Thymus (tissue), 11 donors: ENCODE data around the gene CBFA2T2. TPM values are rescaled to one million over a fixed set of nuclear protein-coding genes. Genes with fewer than 3 reads are reported as not detected.
"Not testable (repeated sequence)": the region's sequence is repeated elsewhere in the genome, so short reads cannot be mapped to it uniquely, and the experiment has no call there.

Experiments
- DNase-seq, 9 donors: peaks; one replicate each; pipeline ENCODE4 v3.0.0-alpha.2; 2013; ENCODE audit warnings: low spot score in 9 of 9, low read depth in 6 of 9, missing footprints in 1 of 9
- H3K27ac ChIP-seq, 2 donors: one replicate each; pipeline ENCODE4 v1.5.1; 2013; ENCODE audit warnings: control low read depth in 1 of 2, low read depth in 1 of 2, low read length in 1 of 2, mild to moderate bottlenecking in 1 of 2, moderate library complexity in 1 of 2
- H3K27me3 ChIP-seq, 2 donors: one replicate each; pipeline ENCODE4 v1.5.1; 2013; ENCODE audit warnings: low read length in 1 of 2; ENCODE audit not compliant: control insufficient read depth in 2 of 2, insufficient read depth in 1 of 2
- H3K36me3 ChIP-seq, 2 donors: one replicate each; pipeline ENCODE4 v1.5.1; 2013; ENCODE audit warnings: low read length in 1 of 2, mild to moderate bottlenecking in 1 of 2, moderate library complexity in 1 of 2; ENCODE audit not compliant: control insufficient read depth in 2 of 2, insufficient read depth in 2 of 2
- H3K4me1 ChIP-seq, 2 donors: one replicate each; pipeline ENCODE4 v1.5.1; 2013; ENCODE audit warnings: low read length in 2 of 2; ENCODE audit not compliant: control insufficient read depth in 2 of 2, insufficient read depth in 2 of 2
- H3K4me3 ChIP-seq, 2 donors: one replicate each; pipeline ENCODE4 v1.5.1; 2013; ENCODE audit warnings: low read length in 2 of 2, control low read depth in 1 of 2, mild to moderate bottlenecking in 1 of 2
- H3K9me3 ChIP-seq, 2 donors: one replicate each; pipeline ENCODE4 v1.5.1; 2013; ENCODE audit warnings: low read length in 1 of 2, mild to moderate bottlenecking in 1 of 2; ENCODE audit not compliant: control insufficient read depth in 2 of 2, insufficient read depth in 1 of 2
- WGBS: extraction: QIAGEN DNeasy Blood & Tissue Kit; methylation state at CpG from one replicate; pipeline ENCODE4 v1.1.7; 2013; 5-methylcytosine and 5-hydroxymethylcytosine counted together
- polyA plus RNA-seq: library from polyadenylated mRNA; stranded (reverse); fragments of 200-250 nt; gene quantifications from one replicate; pipeline ENCODE4 v1.2.3, GENCODE V29; 2013
- total RNA-seq: library from RNA; stranded (reverse); fragments of 120-200 nt; gene quantifications from one replicate; pipeline ENCODE4 v1.2.4, GENCODE V29; 2013
- donor health status: healthy.

The CBFA2T2 gene
- total and polyA plus RNA-seq, 2 donors: 6.4 to 9.1 TPM

DNA sequence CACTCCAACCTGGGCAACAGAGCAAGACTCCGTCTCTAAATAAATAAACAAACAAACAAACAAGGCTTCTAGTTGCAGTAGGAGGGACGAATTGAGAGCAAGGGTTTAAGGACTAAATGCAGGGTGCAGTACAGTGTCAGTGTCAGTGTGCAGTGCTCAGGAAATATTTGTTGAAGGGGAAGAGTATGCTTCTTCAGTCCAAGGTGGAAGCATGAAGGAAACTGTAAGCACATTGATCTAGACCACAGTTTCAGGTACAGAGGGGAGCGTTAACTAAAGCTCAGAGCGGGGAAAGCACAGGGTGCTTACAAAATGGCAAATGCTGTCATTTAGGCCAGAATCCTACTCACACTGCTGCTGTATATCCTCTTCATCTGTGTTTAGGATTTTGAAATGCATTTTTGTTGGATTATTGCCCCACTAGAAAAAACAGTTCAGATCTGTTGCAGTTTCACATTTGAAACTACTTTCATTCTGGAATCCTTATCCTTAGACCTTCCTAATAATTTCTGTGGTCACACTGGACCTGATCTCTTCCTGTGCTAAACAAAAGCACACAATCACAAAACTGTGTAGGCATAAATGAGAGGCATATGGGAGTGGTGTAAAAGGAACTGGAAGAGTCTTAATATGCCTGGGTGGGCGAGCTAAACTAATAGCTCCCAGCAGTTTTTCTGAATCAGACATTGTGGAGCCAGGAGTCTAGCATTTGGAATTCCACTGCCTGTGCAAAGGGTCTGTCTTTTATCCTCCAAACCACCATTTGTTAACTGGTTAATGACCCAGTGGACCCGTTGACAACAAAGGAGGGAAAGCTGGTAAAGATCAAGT is 41.4 kb downstream of the CBFA2T2 start:
- WGBS: 93% methylated on average over 6 of the region's 6 CpGs

GRCh38 chr20:33531885-33532284 is 42.0 kb downstream of the CBFA2T2 start:
- Histone ChIP-seq H3K27ac (peak overlapping the region in 1 of 2 donors; percentile 31), H3K4me3 (no peak overlapping the region), H3K9me3 (no peaks in the 10 kb centered on the region), H3K27me3 (no peaks in the 10 kb centered on the region), H3K4me1 (no peaks in the 10 kb centered on the region), H3K36me3 (peaks cover 0 to 4% of the 10 kb centered on the region in 2 donors)
- no peak for DNase-seq
- 93% methylated on average over 1 of the region's 1 CpG for WGBS

More for the DNA sequence above, 41.4 kb downstream of the CBFA2T2 start:
- peaks cover 0 to 4% of the 10 kb centered on the region in 2 donors for H3K36me3 ChIP-seq
- H3K27me3 ChIP-seq: no peaks in the 10 kb centered on the region
- H3K4me3 ChIP-seq: no peak overlapping the region
- H3K4me1 ChIP-seq: no peaks in the 10 kb centered on the region
- H3K27ac ChIP-seq: peak overlapping the region in 1 of 2 donors; percentile 31
- H3K9me3 ChIP-seq: no peaks in the 10 kb centered on the region
- no peak for DNase-seq

DNA sequence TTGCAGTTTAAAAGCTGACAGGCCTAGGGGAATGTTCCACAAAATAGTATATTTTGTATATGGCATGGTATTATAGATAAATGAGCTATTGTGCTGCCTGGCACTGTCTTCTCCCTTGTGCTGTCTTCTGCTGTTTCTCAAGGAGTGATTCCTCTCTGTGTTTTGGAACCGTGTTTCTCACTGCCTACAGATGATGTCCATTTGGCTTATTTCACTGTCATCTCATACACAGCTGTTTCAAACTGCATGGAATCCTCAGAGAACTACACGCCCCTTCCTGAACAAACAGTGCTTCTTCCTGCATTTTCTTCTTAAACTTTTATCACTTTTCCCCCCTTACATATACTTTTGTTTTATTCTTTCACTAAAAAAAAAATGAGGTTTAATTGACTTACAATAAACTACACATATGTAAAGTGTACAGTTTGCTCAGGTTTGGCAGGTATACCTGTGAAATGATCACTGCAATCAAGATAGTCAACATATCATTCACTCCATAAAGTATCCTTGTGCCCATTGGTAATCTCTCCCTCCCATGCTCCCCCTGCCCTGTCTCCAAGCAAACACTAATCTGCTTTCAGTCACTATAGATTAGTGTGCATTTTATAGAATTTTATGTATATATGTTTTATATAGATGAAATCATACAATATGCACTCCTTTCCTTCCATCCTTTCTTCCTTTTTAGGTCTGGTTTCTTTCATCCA is 43.0 kb downstream of the CBFA2T2 start:
- no peak for DNase-seq
- no peaks in the 10 kb centered on the region for H3K9me3 ChIP-seq
- whole genome bisulfite sequencing: 67% methylated on average over 2 of the region's 2 CpGs

DNA sequence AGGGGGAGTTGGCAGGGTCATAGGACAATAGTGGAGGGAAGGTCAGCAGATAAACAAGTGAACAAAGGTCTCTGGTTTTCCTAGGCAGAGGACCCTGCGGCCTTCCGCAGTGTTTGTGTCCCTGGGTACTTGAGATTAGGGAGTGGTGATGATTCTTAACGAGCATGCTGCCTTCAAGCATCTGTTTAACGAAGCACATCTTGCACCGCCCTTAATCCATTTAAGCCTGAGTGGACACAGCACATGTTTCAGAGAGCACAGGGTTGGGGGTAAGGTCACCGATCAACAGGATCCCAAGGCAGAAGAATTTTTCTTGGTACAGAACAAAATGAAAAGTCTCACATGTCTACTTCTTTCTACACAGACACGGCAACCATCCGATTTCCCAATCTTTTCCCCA is 45.8 kb downstream of the CBFA2T2 start:
- H3K27ac ChIP-seq, H3K36me3 ChIP-seq, H3K4me3 ChIP-seq, H3K4me1 ChIP-seq, DNase-seq, H3K9me3 ChIP-seq, H3K27me3 ChIP-seq: not testable (repeated sequence)
- 92% methylated on average over 6 of the region's 8 CpGs for WGBS

More for the DNA sequence above, 43.0 kb downstream of the CBFA2T2 start:
- no peak overlapping the region for H3K27ac ChIP-seq
- H3K27me3 ChIP-seq: no peaks in the 10 kb centered on the region
- no peak overlapping the region for H3K4me3 ChIP-seq
- H3K4me1 ChIP-seq: no peaks in the 10 kb centered on the region
- H3K36me3 ChIP-seq: peaks cover 0 to 4% of the 10 kb centered on the region in 2 donors

DNA sequence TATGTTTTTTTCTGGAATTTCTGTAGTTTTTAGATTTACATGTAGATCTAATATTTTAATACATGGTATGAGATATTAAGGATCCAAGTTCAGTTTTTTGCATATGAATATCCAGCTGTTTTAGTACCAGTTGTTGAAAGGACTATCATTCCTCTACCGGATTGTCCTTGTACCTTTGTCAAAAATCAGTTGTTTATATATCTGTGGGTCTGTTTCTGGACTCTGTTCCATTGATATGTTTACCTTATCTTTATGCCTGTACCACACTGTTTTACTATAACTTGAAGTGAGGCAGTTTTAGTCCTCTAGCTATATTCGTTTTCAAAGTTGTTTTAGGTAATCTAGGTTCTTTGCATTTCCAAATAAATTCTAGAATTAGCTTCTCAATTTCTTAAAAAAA is 47.7 kb downstream of the CBFA2T2 start:
- Histone ChIP-seq H3K36me3 (peaks cover 0 to 4% of the 10 kb centered on the region in 2 donors), H3K4me1 (no peaks in the 10 kb centered on the region), H3K9me3 (no peaks in the 10 kb centered on the region), H3K27ac (no peak overlapping the region), H3K27me3 (no peaks in the 10 kb centered on the region), H3K4me3 (no peak overlapping the region)
- no peak for DNase-seq
- 97% methylated on average over 2 of the region's 2 CpGs for WGBS

DNA sequence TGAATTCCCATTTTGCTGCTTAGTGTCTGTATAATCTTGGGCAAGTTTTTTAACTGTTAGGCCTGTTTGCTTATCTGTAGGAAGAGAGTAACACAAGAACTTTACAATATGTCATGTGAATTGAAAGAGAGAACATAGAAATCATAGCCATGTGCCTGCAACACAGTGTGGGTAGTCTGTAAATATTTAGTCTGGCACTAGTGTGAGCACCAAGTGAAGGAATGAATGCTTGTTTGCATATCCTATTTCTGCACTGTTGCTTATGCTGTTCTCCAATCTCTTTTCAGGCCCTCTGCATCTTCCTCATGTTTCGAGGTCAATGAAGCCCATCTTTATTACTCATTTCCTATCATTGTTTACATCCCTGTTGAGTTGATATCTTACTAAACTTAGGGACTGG is 49.2 kb downstream of the CBFA2T2 start:
- Histone ChIP-seq H3K27me3 (no peaks in the 10 kb centered on the region), H3K9me3 (no peaks in the 10 kb centered on the region), H3K27ac (no peak overlapping the region), H3K4me3 (no peak overlapping the region), H3K36me3 (no peaks in the 10 kb centered on the region), H3K4me1 (no peaks in the 10 kb centered on the region)
- WGBS: 94% methylated on average over 1 of the region's 1 CpG
- DNase-seq: no peak

- Histone ChIP-seq H3K27me3 (no peaks in the 10 kb centered on the region), H3K4me3 (no peak overlapping the region), H3K9me3 (no peaks in the 10 kb centered on the region), H3K4me1 (no peaks in the 10 kb centered on the region), H3K36me3 (no peaks in the 10 kb centered on the region), H3K27ac (no peak overlapping the region)
- no peak for DNase-seq
- WGBS: 97% methylated on average over 4 of the region's 4 CpGs
Observed at GRCh38 chr20:33540427-33540826, 50.5 kb downstream of the CBFA2T2 start.

DNA sequence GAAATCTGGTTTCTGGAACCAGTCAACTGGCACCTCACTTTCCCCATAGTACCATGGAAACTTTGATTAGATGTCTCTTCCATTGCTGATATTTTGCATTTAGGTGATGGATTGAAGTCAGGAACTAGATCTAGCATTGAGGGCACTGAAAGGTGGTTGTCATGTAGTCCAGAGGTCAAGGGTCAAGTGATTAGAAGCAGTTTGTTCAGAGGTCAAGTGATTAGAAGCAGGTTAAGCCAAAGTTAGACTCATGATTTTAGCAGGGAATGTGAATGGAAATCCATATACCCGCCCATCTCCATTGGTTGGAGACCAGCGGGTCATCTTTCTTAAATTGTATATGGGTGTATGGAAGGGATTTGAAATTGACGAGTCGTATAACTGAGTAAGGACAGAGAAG is 51.2 kb downstream of the CBFA2T2 start:
- Histone ChIP-seq H3K27me3 (no peaks in the 10 kb centered on the region), H3K27ac (no peak overlapping the region), H3K9me3 (no peaks in the 10 kb centered on the region), H3K4me3 (no peak overlapping the region), H3K4me1 (no peaks in the 10 kb centered on the region), H3K36me3 (no peaks in the 10 kb centered on the region)
- WGBS: 100% methylated on average over 4 of the region's 4 CpGs
- no peak for DNase-seq

- no peak for DNase-seq
- no peaks in the 10 kb centered on the region for H3K27me3 ChIP-seq
- H3K9me3 ChIP-seq: no peaks in the 10 kb centered on the region
- H3K27ac ChIP-seq: no peak overlapping the region
- 100% methylated on average over 1 of the region's 1 CpG for WGBS
- no peaks in the 10 kb centered on the region for H3K36me3 ChIP-seq
- no peak overlapping the region for H3K4me3 ChIP-seq
- H3K4me1 ChIP-seq: no peaks in the 10 kb centered on the region
Observed at GRCh38 chr20:33541797-33542196, 51.9 kb downstream of the CBFA2T2 start.
